ENCODE data around the gene VEPH1. TPM values are rescaled to one million over a fixed set of nuclear protein-coding genes. Genes with fewer than 3 reads are reported as not detected.

VEPH1 gene
- total RNA-seq, 4 donors from 2014 or later = 0.30 to 6.1 (median 0.76) TPM

DNA sequence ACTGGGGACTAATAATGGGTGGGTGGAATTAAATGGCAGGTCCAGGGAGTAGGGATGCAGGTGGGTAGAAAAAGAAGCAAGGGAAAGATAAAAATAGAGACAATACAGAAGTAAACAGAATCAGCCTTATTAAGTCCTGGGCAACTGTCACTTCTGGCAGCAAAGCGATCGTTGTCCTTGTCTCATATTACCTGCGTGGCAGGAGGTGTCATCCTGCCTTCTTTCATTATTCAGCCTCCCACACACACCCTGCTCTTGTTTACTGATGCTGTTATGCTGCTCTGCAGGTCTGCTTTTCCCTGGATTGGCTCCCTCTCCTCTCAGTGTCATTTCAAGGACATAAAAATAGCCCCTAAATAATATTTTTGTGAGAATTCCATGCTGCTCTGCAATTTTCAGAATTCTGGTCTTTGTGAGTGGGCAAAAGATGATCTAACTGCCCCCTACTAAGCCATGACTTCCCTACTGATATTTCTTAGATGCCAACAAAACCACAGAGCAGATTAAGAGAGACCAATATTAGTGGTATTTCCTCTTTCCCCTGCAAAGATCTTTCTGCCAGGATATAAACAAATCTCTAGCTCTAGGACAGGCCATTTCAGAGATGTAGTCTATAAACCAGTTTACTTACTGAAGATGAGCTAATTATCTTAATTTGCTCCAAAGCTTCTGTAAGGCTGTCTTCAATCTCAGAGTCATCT is 8.5 kb downstream of the VEPH1 start:
- no peaks in the 10 kb centered on the region for H3K9me3 ChIP-seq
- no peaks in the 10 kb centered on the region for H3K36me3 ChIP-seq
- H3K27ac ChIP-seq = peak overlapping the region in 1 of 4 donors; percentile 4
- no peak overlapping the region for H3K4me3 ChIP-seq
- TF ChIP-seq, protein P1, sequence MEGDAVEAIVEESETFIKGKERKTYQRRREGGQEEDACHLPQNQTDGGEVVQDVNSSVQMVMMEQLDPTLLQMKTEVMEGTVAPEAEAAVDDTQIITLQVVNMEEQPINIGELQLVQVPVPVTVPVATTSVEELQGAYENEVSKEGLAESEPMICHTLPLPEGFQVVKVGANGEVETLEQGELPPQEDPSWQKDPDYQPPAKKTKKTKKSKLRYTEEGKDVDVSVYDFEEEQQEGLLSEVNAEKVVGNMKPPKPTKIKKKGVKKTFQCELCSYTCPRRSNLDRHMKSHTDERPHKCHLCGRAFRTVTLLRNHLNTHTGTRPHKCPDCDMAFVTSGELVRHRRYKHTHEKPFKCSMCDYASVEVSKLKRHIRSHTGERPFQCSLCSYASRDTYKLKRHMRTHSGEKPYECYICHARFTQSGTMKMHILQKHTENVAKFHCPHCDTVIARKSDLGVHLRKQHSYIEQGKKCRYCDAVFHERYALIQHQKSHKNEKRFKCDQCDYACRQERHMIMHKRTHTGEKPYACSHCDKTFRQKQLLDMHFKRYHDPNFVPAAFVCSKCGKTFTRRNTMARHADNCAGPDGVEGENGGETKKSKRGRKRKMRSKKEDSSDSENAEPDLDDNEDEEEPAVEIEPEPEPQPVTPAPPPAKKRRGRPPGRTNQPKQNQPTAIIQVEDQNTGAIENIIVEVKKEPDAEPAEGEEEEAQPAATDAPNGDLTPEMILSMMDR (IDR thresholded peaks at IDR 0.05) = no peak
- no peak for TF ChIP-seq EP300 (IDR thresholded peaks at IDR 0.05)
- TF ChIP-seq POLR2A (IDR thresholded peaks at IDR 0.05) = no peak
- no peak for DNase-seq (ENCODE audit: low spot score in 2 of 2)
- peaks cover 0 to 6% of the 10 kb centered on the region in 2 donors for H3K27me3 ChIP-seq
- WGBS, 2 donors = 73 to 84% methylated on average over 3 of the region's 3 CpGs
- H3K4me1 ChIP-seq = peaks cover 0 to 8% (median 3%) of the 10 kb centered on the region in 4 donors

DNA sequence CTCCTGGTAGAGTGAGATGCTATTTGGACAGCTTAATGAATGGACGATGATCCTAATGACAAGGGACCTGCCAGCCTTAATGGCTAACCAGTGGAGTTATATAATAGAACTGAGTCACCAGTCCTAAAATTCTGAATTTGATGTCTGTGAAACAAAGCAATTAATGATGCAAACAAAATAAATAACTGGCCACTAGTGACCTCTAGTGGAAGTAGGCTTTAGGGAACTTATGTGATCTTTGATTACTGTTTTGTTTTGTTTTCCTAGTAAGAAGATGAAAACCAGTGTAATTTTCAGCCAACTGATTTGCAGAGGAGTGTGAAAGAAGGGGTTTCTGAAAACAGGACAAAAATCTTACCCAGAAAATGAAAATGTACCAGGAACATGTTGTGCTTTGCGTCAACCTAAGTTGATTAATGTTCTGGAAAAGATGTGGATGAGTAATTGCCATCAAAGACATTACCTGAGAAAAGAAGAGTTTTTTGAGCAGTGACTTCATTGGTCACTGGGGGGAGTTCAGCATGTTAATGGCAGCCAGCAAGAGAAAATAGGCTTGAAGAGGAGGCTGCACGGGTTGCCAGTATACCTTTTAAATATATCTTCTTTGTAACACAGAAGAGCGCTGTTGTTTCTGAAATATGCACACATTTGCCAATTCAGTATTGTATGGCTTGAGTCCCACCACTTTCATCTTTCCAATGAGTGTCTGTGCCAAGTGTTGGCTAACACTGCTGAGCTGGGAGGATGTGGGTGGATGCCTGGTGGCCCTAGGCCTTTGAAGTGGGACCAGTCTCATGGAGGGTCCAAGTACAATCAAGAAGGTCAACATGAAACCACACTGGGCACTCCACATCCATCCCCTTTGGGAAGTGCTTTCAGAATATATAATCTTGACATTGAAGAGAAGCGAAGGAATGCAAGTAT is 9.3 kb downstream of the VEPH1 start:
- no peak for DNase-seq (ENCODE audit: low spot score in 2 of 2)
- TF ChIP-seq, protein P1 (IDR thresholded peaks at IDR 0.05) = peak; percentile 51 to 76 (median 61)
- TF ChIP-seq POLR2A (IDR thresholded peaks at IDR 0.05) = no peak
- TF ChIP-seq EP300 (IDR thresholded peaks at IDR 0.05) = peak in 1 of 2 donors; percentile 34
- Histone ChIP-seq H3K4me3 (no peak overlapping the region), H3K27ac (peak overlapping the region in 1 of 4 donors; percentile 4), H3K4me1 (no peaks in the 10 kb centered on the region), H3K9me3 (no peaks in the 10 kb centered on the region), H3K27me3 (peaks cover 0 to 4% of the 10 kb centered on the region in 2 donors), H3K36me3 (no peaks in the 10 kb centered on the region)
- 75 to 76% methylated on average over 5 of the region's 5 CpGs for WGBS, 2 donors

DNA sequence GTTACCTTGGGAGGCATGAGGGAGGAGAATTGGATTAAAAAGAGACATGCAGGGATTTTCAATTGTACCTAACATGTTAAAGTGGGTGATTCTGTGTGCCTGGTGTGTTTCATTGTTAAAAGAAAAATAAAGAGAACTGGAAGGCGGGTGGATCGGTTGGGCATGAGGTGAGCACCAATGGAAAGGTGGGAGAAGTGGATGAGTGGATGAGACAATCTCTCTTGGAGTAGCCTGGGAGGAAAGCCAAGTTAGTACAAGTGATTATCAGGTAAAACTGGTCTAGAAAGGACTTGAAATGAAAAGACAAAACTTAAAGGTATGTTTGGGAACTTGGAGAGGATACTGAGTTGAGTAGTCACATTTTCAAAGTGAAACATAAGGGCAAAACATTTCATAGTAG is 12.1 kb downstream of the VEPH1 start:
- no peak for DNase-seq (ENCODE audit: low spot score in 2 of 2)
- 89 to 93% methylated on average over 2 of the region's 2 CpGs for WGBS, 2 donors
- TF ChIP-seq POLR2A (IDR thresholded peaks at IDR 0.05) = no peak
- TF ChIP-seq, protein P1 (IDR thresholded peaks at IDR 0.05) = no peak
- no peak for TF ChIP-seq EP300 (IDR thresholded peaks at IDR 0.05)
- no peaks in the 10 kb centered on the region for H3K4me1 ChIP-seq
- no peak overlapping the region for H3K4me3 ChIP-seq
- no peaks in the 10 kb centered on the region for H3K36me3 ChIP-seq
- H3K27me3 ChIP-seq = no peaks in the 10 kb centered on the region
- no peaks in the 10 kb centered on the region for H3K9me3 ChIP-seq
- no peak overlapping the region for H3K27ac ChIP-seq

DNA sequence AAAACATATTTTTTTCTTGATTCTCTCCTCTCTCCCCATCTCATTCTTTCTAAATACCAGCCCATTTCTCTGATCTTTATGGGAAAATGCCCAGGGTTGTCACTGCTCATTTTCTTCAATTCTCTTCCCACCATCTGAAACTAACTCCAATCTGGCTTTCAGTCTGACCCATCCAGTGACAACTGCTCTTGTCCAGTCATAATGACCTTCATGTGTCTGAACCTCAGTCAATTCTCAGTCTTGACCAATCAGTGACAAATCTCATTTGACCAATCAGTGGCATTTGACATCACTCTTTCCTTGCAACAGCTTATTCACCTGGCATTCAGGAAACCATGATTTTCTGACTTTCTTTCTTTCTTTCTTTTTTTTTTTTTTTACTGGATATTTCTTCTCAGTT is 15.1 kb downstream of the VEPH1 start:
- no peak for DNase-seq (ENCODE audit: low spot score in 2 of 2)
- Histone ChIP-seq H3K9me3 (no peaks in the 10 kb centered on the region), H3K36me3 (no peaks in the 10 kb centered on the region), H3K4me3 (no peak overlapping the region), H3K4me1 (no peaks in the 10 kb centered on the region), H3K27ac (no peak overlapping the region), H3K27me3 (no peaks in the 10 kb centered on the region)
- TF ChIP-seq EP300 (IDR thresholded peaks at IDR 0.05) (no peak), POLR2A (IDR thresholded peaks at IDR 0.05) (no peak)
- TF ChIP-seq, protein P1 (IDR thresholded peaks at IDR 0.05) = no peak

DNA sequence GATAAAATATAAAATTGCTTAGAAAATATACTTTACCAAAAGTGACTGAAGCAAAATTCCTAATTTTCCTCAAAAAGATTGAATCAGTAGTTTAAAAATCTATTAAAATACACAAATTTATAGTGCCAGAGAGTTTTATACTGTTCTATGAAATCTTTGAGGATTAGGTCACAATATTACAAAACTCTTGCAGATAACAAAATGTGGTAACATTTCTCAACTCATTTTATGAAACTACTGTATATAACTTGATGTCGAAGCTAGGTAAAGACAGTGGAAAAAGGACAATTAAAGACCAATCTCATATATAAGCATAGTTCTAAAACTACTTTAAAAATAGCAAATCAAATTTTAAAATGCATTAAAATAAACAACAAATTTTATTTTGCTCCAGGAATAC is 15.9 kb downstream of the VEPH1 start:
- Histone ChIP-seq H3K27ac (no peak overlapping the region), H3K4me3 (no peak overlapping the region), H3K4me1 (no peaks in the 10 kb centered on the region), H3K9me3 (no peaks in the 10 kb centered on the region), H3K27me3 (no peaks in the 10 kb centered on the region), H3K36me3 (no peaks in the 10 kb centered on the region)
- TF ChIP-seq, protein P1 (IDR thresholded peaks at IDR 0.05) = no peak
- TF ChIP-seq POLR2A (IDR thresholded peaks at IDR 0.05) = no peak
- TF ChIP-seq EP300 (IDR thresholded peaks at IDR 0.05) = no peak
- DNase-seq (ENCODE audit: low spot score in 2 of 2) = no peak
- 85 to 94% methylated on average over 1 of the region's 1 CpG for WGBS, 2 donors

Measured in tibial nerve (tissue), 4 donors.